HepG2 (cell line): ENCODE data around the gene ATG7.

ENCODE experiments used
- EP300 ChIP-seq, 3 experiments: sonication (generic) in 1 of 3; formaldehyde crosslinking in 1 of 3; IDR thresholded peaks; 2 replicates each; pipeline versions ENCODE4 v1.5.1 to v1.6.1; 2011 to 2020; ENCODE audit warnings: low read depth in 2 of 3, low read length in 2 of 3, borderline replicate concordance in 1 of 3, improper control_type of control experiment in 1 of 3, mild to moderate bottlenecking in 1 of 3, missing genetic modification reagents in 1 of 3, moderate library complexity in 1 of 3
- GABPA ChIP-seq, 2 experiments: IDR thresholded peaks; 2 replicates each; pipeline ENCODE4 v1.6.1; 2011 to 2016; ENCODE audit warnings: low read depth in 2 of 2, low read length in 1 of 2, missing biosample characterization in 1 of 2, missing genetic modification characterization in 1 of 2
- JUN ChIP-seq: sonication (generic); formaldehyde crosslinking; IDR thresholded peaks from 2 replicates; pipeline ENCODE4 v1.4.0; 2020; ENCODE audit warnings: mild to moderate bottlenecking, missing genetic modification reagents
- NR2F2 ChIP-seq: IDR thresholded peaks from 2 replicates; pipeline ENCODE4 v1.6.1; 2012; ENCODE audit warnings: low read depth, inconsistent platforms, borderline replicate concordance
- PHF21A ChIP-seq: sonication (generic); formaldehyde crosslinking; IDR thresholded peaks from 2 replicates; pipeline ENCODE4 v1.5.0; 2020; ENCODE audit warnings: mild to moderate bottlenecking, missing genetic modification reagents
- POLR2A ChIP-seq, 2 experiments: IDR thresholded peaks; 2 replicates each; pipeline ENCODE4 v1.6.1; 2011; ENCODE audit warnings: low read depth in 2 of 2, low read length in 2 of 2, mild to moderate bottlenecking in 1 of 2, moderate library complexity in 1 of 2; ENCODE audit not compliant: insufficient read depth in 1 of 2
- TBL1XR1 ChIP-seq: fragments of 150-350 bp; IDR thresholded peaks from 2 replicates; pipeline ENCODE4 v1.6.1; 2014; ENCODE audit warnings: borderline replicate concordance, low read length; ENCODE audit not compliant: partially characterized antibody
- ZNF274 ChIP-seq: sonication (generic); formaldehyde crosslinking; IDR thresholded peaks from 2 replicates; pipeline ENCODE4 v1.5.1; 2020; ENCODE audit warnings: mild to moderate bottlenecking, missing genetic modification reagents
- ZSCAN9 ChIP-seq: IDR thresholded peaks from 2 replicates; pipeline ENCODE4 v1.6.1; 2016; ENCODE audit warnings: borderline replicate concordance
- TF ChIP-seq, protein P1 (sequence below): IDR thresholded peaks from 2 replicates; pipeline ENCODE4 v1.6.1; 2012; ENCODE audit warnings: inconsistent platforms
- TF ChIP-seq, protein P2 (sequence below): sonication (generic); formaldehyde crosslinking; IDR thresholded peaks from 2 replicates; pipeline ENCODE4 v1.4.0; 2020; ENCODE audit warnings: missing genetic modification reagents
- TF ChIP-seq, protein P3 (sequence below): sonication (generic); formaldehyde crosslinking; IDR thresholded peaks from 2 replicates; pipeline ENCODE4 v1.8.0; 2022; ENCODE audit warnings: missing genetic modification reagents, mild to moderate bottlenecking, moderate library complexity, borderline replicate concordance
- TF ChIP-seq, protein P4 (sequence below): sonication (generic); formaldehyde crosslinking; IDR thresholded peaks from 2 replicates; pipeline ENCODE4 v1.5.0; 2020; ENCODE audit warnings: mild to moderate bottlenecking, missing genetic modification reagents, moderate library complexity

DNA sequence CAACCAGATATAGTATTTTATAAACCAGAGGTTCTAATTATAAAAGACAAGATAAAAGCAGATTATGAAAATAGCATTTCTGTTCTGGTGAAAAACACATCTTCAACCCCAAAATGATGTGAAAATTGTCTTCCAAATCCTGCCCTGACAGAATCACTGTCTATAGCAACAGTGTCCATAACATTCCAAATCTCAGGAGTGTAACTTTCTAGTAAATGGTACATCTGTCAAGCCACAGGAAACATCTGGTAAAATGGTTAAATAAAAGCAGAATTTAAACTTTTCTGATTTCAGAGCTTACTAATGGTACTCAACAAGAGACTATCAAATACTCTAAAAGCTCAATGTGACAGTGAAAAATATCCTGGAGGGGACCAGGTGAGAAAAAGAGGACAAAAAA lies 311.0 kb downstream of the ATG7 start:
- TF ChIP-seq, protein P1, sequence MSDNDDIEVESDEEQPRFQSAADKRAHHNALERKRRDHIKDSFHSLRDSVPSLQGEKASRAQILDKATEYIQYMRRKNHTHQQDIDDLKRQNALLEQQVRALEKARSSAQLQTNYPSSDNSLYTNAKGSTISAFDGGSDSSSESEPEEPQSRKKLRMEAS, result no peak
- no peak for TF ChIP-seq ZSCAN9 (CRISPR knock-in tag)
- no peak for TF ChIP-seq TBL1XR1
- TF ChIP-seq, protein P2, sequence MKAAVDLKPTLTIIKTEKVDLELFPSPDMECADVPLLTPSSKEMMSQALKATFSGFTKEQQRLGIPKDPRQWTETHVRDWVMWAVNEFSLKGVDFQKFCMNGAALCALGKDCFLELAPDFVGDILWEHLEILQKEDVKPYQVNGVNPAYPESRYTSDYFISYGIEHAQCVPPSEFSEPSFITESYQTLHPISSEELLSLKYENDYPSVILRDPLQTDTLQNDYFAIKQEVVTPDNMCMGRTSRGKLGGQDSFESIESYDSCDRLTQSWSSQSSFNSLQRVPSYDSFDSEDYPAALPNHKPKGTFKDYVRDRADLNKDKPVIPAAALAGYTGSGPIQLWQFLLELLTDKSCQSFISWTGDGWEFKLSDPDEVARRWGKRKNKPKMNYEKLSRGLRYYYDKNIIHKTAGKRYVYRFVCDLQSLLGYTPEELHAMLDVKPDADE (CRISPR knock-in tag), result no peak
- TF ChIP-seq NR2F2, result no peak
- no peak for TF ChIP-seq JUN (CRISPR knock-in tag)
- no peak for TF ChIP-seq PHF21A (CRISPR knock-in tag)
- TF ChIP-seq ZNF274, result no peak
- TF ChIP-seq EP300 (IDR thresholded peaks at IDR 0.05; ENCODE audit: low read depth in 2 of 2, low read length in 2 of 2), result no peak
- TF ChIP-seq EP300 (CRISPR knock-in tag; IDR thresholded peaks at IDR 0.05; ENCODE audit: borderline replicate concordance), result no peak
- TF ChIP-seq GABPA (IDR thresholded peaks at IDR 0.05; ENCODE audit: low read depth, low read length), result no peak
- TF ChIP-seq GABPA (CRISPR knock-in tag; IDR thresholded peaks at IDR 0.05; ENCODE audit: low read depth), result no peak
- TF ChIP-seq, protein P3, sequence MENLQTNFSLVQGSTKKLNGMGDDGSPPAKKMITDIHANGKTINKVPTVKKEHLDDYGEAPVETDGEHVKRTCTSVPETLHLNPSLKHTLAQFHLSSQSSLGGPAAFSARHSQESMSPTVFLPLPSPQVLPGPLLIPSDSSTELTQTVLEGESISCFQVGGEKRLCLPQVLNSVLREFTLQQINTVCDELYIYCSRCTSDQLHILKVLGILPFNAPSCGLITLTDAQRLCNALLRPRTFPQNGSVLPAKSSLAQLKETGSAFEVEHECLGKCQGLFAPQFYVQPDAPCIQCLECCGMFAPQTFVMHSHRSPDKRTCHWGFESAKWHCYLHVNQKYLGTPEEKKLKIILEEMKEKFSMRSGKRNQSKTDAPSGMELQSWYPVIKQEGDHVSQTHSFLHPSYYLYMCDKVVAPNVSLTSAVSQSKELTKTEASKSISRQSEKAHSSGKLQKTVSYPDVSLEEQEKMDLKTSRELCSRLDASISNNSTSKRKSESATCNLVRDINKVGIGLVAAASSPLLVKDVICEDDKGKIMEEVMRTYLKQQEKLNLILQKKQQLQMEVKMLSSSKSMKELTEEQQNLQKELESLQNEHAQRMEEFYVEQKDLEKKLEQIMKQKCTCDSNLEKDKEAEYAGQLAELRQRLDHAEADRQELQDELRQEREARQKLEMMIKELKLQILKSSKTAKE (CRISPR knock-in tag), result no peak
- no peak for TF ChIP-seq POLR2A (IDR thresholded peaks at IDR 0.05; ENCODE audit: insufficient read depth in 1 of 2, low read depth in 2 of 2, low read length in 2 of 2)
- TF ChIP-seq, protein P4, sequence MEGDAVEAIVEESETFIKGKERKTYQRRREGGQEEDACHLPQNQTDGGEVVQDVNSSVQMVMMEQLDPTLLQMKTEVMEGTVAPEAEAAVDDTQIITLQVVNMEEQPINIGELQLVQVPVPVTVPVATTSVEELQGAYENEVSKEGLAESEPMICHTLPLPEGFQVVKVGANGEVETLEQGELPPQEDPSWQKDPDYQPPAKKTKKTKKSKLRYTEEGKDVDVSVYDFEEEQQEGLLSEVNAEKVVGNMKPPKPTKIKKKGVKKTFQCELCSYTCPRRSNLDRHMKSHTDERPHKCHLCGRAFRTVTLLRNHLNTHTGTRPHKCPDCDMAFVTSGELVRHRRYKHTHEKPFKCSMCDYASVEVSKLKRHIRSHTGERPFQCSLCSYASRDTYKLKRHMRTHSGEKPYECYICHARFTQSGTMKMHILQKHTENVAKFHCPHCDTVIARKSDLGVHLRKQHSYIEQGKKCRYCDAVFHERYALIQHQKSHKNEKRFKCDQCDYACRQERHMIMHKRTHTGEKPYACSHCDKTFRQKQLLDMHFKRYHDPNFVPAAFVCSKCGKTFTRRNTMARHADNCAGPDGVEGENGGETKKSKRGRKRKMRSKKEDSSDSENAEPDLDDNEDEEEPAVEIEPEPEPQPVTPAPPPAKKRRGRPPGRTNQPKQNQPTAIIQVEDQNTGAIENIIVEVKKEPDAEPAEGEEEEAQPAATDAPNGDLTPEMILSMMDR (CRISPR knock-in tag), result no peak
